ENCODE measurements around the gene SURF6.

GRCh38 chr9:133369422-133369821 lies 33.4 kb upstream of the SURF6 start:
- TF ChIP-seq CTCF (IDR thresholded peaks at IDR 0.05) (no peak), POLR2AphosphoS5 (IDR thresholded peaks at IDR 0.05; ENCODE audit: low read depth, low read length) (no peak)
